Measurements from ENCODE around the gene ADD3. TPM values are rescaled to one million over a fixed set of nuclear protein-coding genes. Genes with fewer than 3 reads are reported as not detected.

ADD3 gene
- total RNA-seq, 2 donors from 2014 or later = 183 to 241 TPM

DNA sequence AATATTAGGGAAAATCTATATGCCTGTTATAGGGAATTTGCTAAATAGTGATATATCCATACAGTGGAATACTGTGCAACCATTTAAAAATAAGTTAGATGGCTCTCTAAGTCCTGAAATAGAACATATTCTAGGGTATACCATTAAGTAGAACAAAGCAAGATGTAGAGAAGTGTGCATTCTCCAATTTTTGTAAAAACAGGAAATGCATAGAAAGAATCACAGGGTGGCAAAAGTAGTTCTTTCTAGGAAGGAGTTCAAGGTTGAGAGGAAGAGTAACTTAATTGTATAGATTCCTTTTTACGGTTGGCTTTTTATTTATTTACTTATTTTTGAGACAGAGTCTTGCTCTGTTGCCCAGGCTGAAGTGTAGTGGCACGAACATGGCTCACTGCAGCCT, 43.7 kb downstream of the ADD3 start:
- Histone ChIP-seq H3K27me3 (ENCODE audit: control insufficient read depth, insufficient read depth, low read length, poor library complexity, severe bottlenecking) (no peaks in the 10 kb centered on the region), H3K36me3 (ENCODE audit: control insufficient read depth, insufficient read depth, low read length) (peaks cover 8% of the 10 kb centered on the region), H3K9ac (ENCODE audit: extremely low read depth, low read length, poor library complexity, severe bottlenecking) (no peak overlapping the region), H3K4me1 (ENCODE audit: control insufficient read depth, insufficient read depth, low read length) (no peaks in the 10 kb centered on the region), H3K27ac (ENCODE audit: low read depth, low read length) (no peak overlapping the region), H3K4me3 (ENCODE audit: low read length) (no peak overlapping the region), H3K9me3 (ENCODE audit: control insufficient read depth, low read length) (peaks cover 30% of the 10 kb centered on the region)
- Mint-ChIP-seq H3K4me1 (peaks cover 6% of the 10 kb centered on the region), H3K27me3 (ENCODE audit: insufficient read depth) (no peaks in the 10 kb centered on the region), H3K27ac (no peak overlapping the region), H3K4me3 (no peak overlapping the region), H3K9me3 (peaks cover 33% of the 10 kb centered on the region), H3K36me3 (ENCODE audit: low read depth) (peaks cover 41% of the 10 kb centered on the region)
- TF ChIP-seq, protein P1, sequence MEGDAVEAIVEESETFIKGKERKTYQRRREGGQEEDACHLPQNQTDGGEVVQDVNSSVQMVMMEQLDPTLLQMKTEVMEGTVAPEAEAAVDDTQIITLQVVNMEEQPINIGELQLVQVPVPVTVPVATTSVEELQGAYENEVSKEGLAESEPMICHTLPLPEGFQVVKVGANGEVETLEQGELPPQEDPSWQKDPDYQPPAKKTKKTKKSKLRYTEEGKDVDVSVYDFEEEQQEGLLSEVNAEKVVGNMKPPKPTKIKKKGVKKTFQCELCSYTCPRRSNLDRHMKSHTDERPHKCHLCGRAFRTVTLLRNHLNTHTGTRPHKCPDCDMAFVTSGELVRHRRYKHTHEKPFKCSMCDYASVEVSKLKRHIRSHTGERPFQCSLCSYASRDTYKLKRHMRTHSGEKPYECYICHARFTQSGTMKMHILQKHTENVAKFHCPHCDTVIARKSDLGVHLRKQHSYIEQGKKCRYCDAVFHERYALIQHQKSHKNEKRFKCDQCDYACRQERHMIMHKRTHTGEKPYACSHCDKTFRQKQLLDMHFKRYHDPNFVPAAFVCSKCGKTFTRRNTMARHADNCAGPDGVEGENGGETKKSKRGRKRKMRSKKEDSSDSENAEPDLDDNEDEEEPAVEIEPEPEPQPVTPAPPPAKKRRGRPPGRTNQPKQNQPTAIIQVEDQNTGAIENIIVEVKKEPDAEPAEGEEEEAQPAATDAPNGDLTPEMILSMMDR (conservative IDR thresholded peaks at IDR 0.05) = no peak
- 97 to 100% methylated on average over 1 to 2 of the region's 2 CpGs for WGBS, 2 experiments (ENCODE audit: insufficient coverage in 1 of 2, insufficient read length in 1 of 2)
- no peak for DNase-seq

GRCh38 chr10:110052916-110053315, 45.1 kb downstream of the ADD3 start:
- no peak for DNase-seq
- Mint-ChIP-seq H3K4me3 (no peak overlapping the region), H3K36me3 (ENCODE audit: low read depth) (peaks cover 32% of the 10 kb centered on the region), H3K9me3 (peaks cover 20% of the 10 kb centered on the region), H3K27ac (no peak overlapping the region), H3K27me3 (ENCODE audit: insufficient read depth) (no peaks in the 10 kb centered on the region), H3K4me1 (peaks cover 12% of the 10 kb centered on the region)
- peaks cover 16% of the 10 kb centered on the region for H3K9me3 ChIP-seq (ENCODE audit: control insufficient read depth, low read length)
- no peak overlapping the region for H3K27ac ChIP-seq (ENCODE audit: low read depth, low read length)
- H3K4me1 ChIP-seq (ENCODE audit: control insufficient read depth, insufficient read depth, low read length) = no peaks in the 10 kb centered on the region
- H3K36me3 ChIP-seq (ENCODE audit: control insufficient read depth, insufficient read depth, low read length) = no peaks in the 10 kb centered on the region
- H3K9ac ChIP-seq (ENCODE audit: extremely low read depth, low read length, poor library complexity, severe bottlenecking) = no peak overlapping the region
- no peak overlapping the region for H3K4me3 ChIP-seq (ENCODE audit: low read length)
- TF ChIP-seq, protein P1 (conservative IDR thresholded peaks at IDR 0.05) = no peak
- no peaks in the 10 kb centered on the region for H3K27me3 ChIP-seq (ENCODE audit: control insufficient read depth, insufficient read depth, low read length, poor library complexity, severe bottlenecking)

- Histone ChIP-seq H3K9ac (ENCODE audit: extremely low read depth, low read length, poor library complexity, severe bottlenecking) (no peak overlapping the region), H3K4me1 (ENCODE audit: control insufficient read depth, insufficient read depth, low read length) (no peaks in the 10 kb centered on the region), H3K27ac (ENCODE audit: low read depth, low read length) (no peak overlapping the region), H3K4me3 (ENCODE audit: low read length) (no peak overlapping the region), H3K36me3 (ENCODE audit: control insufficient read depth, insufficient read depth, low read length) (no peaks in the 10 kb centered on the region), H3K9me3 (ENCODE audit: control insufficient read depth, low read length) (no peaks in the 10 kb centered on the region), H3K27me3 (ENCODE audit: control insufficient read depth, insufficient read depth, low read length, poor library complexity, severe bottlenecking) (no peaks in the 10 kb centered on the region)
- H3K27me3 Mint-ChIP-seq (ENCODE audit: insufficient read depth) = no peaks in the 10 kb centered on the region
- peaks cover 12% of the 10 kb centered on the region for H3K4me1 Mint-ChIP-seq
- no peak for DNase-seq
- 85% methylated on average over 2 of the region's 2 CpGs; no CpG with 5 or more reads in 1 of the 2 experiments for WGBS, 2 experiments (ENCODE audit: insufficient coverage in 1 of 2, insufficient read length in 1 of 2)
- no peak overlapping the region for H3K4me3 Mint-ChIP-seq
- TF ChIP-seq, protein P1 (conservative IDR thresholded peaks at IDR 0.05) = no peak
- peaks cover 2% of the 10 kb centered on the region for H3K36me3 Mint-ChIP-seq (ENCODE audit: low read depth)
- H3K27ac Mint-ChIP-seq = no peak overlapping the region
- no peaks in the 10 kb centered on the region for H3K9me3 Mint-ChIP-seq
Measured at GRCh38 chr10:110056822-110057221, 49.0 kb downstream of the ADD3 start.
